Uterus (tissue), 4 donors: ENCODE results near the gene SLC38A2. TPM values are rescaled to one million over a fixed set of nuclear protein-coding genes. Genes with fewer than 3 reads are reported as not detected.

ENCODE experiments used
- DNase-seq, 2 donors: peaks; one replicate each; pipeline ENCODE4 v3.0.0-alpha.2; 2019 to 2020
- H3K27ac ChIP-seq, 2 donors: fragments of 200-600 bp; sonication (generic); 1 replicate in 1 of 2; 2 replicates in 1 of 2; pipeline ENCODE4 v1.5.1; 2016 to 2018
- H3K27me3 ChIP-seq, 2 donors: fragments of 200-600 bp; sonication (generic); one replicate each; pipeline ENCODE4 v1.5.1; 2018 to 2019; ENCODE audit warnings: control low read depth in 1 of 2
- H3K36me3 ChIP-seq, 2 donors: fragments of 200-600 bp; sonication (generic); one replicate each; pipeline ENCODE4 v1.5.1; 2019; ENCODE audit warnings: control low read depth in 1 of 2
- H3K4me1 ChIP-seq, 2 donors: fragments of 200-600 bp; sonication (generic); one replicate each; pipeline ENCODE4 v1.5.1; 2018 to 2019; ENCODE audit warnings: control low read depth in 1 of 2
- H3K4me3 ChIP-seq, 2 donors: fragments of 200-600 bp; sonication (generic); 1 replicate in 1 of 2; 2 replicates in 1 of 2; pipeline ENCODE4 v1.5.1; 2018 to 2019; ENCODE audit warnings: mild to moderate bottlenecking in 1 of 2
- H3K9me3 ChIP-seq, 2 donors: fragments of 200-600 bp; sonication (generic); one replicate each; pipeline ENCODE4 v1.5.1; 2019; ENCODE audit warnings: control low read depth in 1 of 2
- POLR2A ChIP-seq, 2 donors: fragments of 450-650 bp; IDR thresholded peaks; one replicate each; pipeline ENCODE4 v1.6.1; 2016; ENCODE audit warnings: antibody characterized with exemption in 2 of 2, mild to moderate bottlenecking in 1 of 2, moderate library complexity in 1 of 2
- intact Hi-C: fragments of 100-400 bp; cut with DNase I; formaldehyde crosslinking; loops from one replicate; pipeline ENCODE4 v1.15.1; 2023; ENCODE audit warnings: low total_unique reads
- total RNA-seq, 4 donors: library from RNA; depleted of rRNA in 3 of 4; stranded (reverse); fragments of >200 nt in 3 of 4; gene quantifications; one replicate each; pipeline versions ENCODE4 v1.1.0 to v1.2.4, GENCODE V29; 2014 to 2023
- TF ChIP-seq, protein P1 (sequence below), 4 experiments: fragments of 200-600 bp in 2 of 4; fragments of 450-650 bp in 2 of 4; sonication (generic) in 2 of 4; IDR thresholded peaks; one replicate each; pipeline ENCODE4 v1.5.1; 2016 to 2019; ENCODE audit warnings: antibody characterized with exemption in 4 of 4, mild to moderate bottlenecking in 2 of 4, moderate library complexity in 1 of 4
- donor health status: DM: yes; HTN: yes; CAD: no.

The SLC38A2 gene
- total RNA-seq, 4 donors from 2014 or later, result 234 to 487 (median 372) TPM

DNA sequence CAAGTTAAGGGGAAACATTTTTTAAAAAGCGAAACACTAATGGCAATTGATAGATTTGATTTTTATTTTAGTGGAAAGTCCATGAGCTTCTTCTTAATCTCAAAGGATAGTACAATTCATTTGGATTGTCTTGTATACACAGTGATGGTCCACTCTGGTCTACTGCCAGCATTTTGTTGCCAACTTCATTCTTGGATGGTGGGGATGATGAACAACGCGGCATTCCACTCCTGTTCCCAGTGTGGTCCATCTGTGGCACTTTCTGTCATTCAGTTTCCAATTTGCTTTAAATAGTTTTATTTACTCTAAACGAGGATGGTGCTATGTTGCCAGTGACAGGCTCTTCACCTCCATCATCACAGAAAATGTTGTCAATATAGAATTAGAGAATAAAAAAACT, 40.3 kb upstream of the SLC38A2 start:
- Histone ChIP-seq H3K9me3 (no peaks in the 10 kb centered on the region), H3K27me3 (no peaks in the 10 kb centered on the region), H3K36me3 (no peaks in the 10 kb centered on the region), H3K27ac (no peak overlapping the region), H3K4me3 (no peak overlapping the region), H3K4me1 (peaks cover 0 to 7% of the 10 kb centered on the region in 2 donors)
- no peak for DNase-seq
- TF ChIP-seq, protein P1, sequence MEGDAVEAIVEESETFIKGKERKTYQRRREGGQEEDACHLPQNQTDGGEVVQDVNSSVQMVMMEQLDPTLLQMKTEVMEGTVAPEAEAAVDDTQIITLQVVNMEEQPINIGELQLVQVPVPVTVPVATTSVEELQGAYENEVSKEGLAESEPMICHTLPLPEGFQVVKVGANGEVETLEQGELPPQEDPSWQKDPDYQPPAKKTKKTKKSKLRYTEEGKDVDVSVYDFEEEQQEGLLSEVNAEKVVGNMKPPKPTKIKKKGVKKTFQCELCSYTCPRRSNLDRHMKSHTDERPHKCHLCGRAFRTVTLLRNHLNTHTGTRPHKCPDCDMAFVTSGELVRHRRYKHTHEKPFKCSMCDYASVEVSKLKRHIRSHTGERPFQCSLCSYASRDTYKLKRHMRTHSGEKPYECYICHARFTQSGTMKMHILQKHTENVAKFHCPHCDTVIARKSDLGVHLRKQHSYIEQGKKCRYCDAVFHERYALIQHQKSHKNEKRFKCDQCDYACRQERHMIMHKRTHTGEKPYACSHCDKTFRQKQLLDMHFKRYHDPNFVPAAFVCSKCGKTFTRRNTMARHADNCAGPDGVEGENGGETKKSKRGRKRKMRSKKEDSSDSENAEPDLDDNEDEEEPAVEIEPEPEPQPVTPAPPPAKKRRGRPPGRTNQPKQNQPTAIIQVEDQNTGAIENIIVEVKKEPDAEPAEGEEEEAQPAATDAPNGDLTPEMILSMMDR (IDR thresholded peaks at IDR 0.05), result no peak
- no peak for TF ChIP-seq POLR2A (IDR thresholded peaks at IDR 0.05)
- intact Hi-C loops, result no loop called here

GRCh38 chr12:46410495-46410894, 37.9 kb upstream of the SLC38A2 start:
- intact Hi-C loops, result no loop called here
- Histone ChIP-seq H3K27me3 (no peaks in the 10 kb centered on the region), H3K4me1 (peaks cover 0 to 11% of the 10 kb centered on the region in 2 donors), H3K36me3 (no peaks in the 10 kb centered on the region), H3K4me3 (no peak overlapping the region), H3K27ac (no peak overlapping the region), H3K9me3 (no peaks in the 10 kb centered on the region)
- DNase-seq, result no peak
- no peak for TF ChIP-seq POLR2A (IDR thresholded peaks at IDR 0.05)
- TF ChIP-seq, protein P1 (IDR thresholded peaks at IDR 0.05), result no peak

GRCh38 chr12:46409974-46410373, 37.4 kb upstream of the SLC38A2 start:
- TF ChIP-seq, protein P1 (IDR thresholded peaks at IDR 0.05), result no peak
- TF ChIP-seq POLR2A (IDR thresholded peaks at IDR 0.05), result no peak
- no peak for DNase-seq
- no peak overlapping the region for H3K4me3 ChIP-seq
- H3K9me3 ChIP-seq, result no peaks in the 10 kb centered on the region
- intact Hi-C loops, result loop anchor here (10.0 kb wide), 1 partner anchor 45 kb away; no protein-coding TSS in a partner anchor
- H3K27me3 ChIP-seq, result no peaks in the 10 kb centered on the region
- no peak overlapping the region for H3K27ac ChIP-seq
- no peaks in the 10 kb centered on the region for H3K36me3 ChIP-seq
- peaks cover 0 to 11% of the 10 kb centered on the region in 2 donors for H3K4me1 ChIP-seq

DNA sequence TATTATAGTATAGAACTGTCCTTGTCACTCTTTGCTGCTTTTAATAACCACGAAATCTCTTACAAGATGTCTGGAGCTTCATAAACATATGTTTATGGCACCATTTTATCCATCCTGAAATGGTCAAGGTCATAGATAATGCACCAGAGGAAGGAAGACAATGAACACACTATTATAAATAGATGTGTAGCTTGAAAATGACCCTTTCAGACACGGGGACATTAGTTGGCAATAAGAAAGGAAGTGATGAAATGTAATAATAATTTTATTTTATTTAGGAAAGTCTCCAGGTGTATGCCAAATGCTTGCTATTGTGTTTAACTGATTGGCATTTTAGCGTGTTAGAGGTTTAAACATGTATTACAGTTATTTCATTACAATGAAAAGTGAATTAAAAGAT, 36.8 kb upstream of the SLC38A2 start:
- no peaks in the 10 kb centered on the region for H3K36me3 ChIP-seq
- intact Hi-C loops, result loop anchor here (10.0 kb wide), 1 partner anchor 45 kb away; no protein-coding TSS in a partner anchor
- no peak for TF ChIP-seq POLR2A (IDR thresholded peaks at IDR 0.05)
- TF ChIP-seq, protein P1 (IDR thresholded peaks at IDR 0.05), result no peak

DNA sequence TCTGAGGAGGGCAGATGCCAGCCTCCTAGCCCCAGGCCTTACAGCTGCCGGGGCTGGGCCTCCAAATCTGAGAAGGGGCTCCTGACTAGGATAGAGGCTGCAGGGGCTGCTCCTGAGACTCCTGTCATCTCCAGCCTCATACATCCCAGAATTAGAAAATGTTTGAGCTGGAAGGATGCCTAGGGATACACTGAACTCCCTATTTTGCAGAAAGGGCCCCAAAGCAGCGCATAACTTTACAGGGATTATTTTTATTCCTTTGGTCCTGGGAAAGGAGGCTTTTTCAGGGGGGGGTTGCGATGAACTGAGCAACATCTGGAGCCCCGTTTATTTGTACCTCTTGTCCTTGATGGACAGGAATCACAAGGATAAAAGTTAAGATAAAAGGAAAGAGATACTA, 35.9 kb upstream of the SLC38A2 start:
- peak overlapping the region; percentile 86 to 97 for H3K27ac ChIP-seq
- DNase-seq, result no peak
- H3K36me3 ChIP-seq, result no peaks in the 10 kb centered on the region
- no peak overlapping the region for H3K4me3 ChIP-seq
- intact Hi-C loops, result loop anchor here (10.0 kb wide), 1 partner anchor 46 kb away; no protein-coding TSS in a partner anchor
- H3K9me3 ChIP-seq, result no peaks in the 10 kb centered on the region
- H3K27me3 ChIP-seq, result no peaks in the 10 kb centered on the region
- TF ChIP-seq, protein P1 (IDR thresholded peaks at IDR 0.05), result no peak
- H3K4me1 ChIP-seq, result peaks cover 10 to 24% of the 10 kb centered on the region in 2 donors

More for the DNA sequence above, 36.8 kb upstream of the SLC38A2 start:
- Histone ChIP-seq H3K4me1 (peaks cover 5 to 15% of the 10 kb centered on the region in 2 donors), H3K27me3 (no peaks in the 10 kb centered on the region), H3K9me3 (no peaks in the 10 kb centered on the region), H3K4me3 (no peak overlapping the region), H3K27ac (peak overlapping the region; percentile 86 to 97)
- no peak for DNase-seq
